Thymus (tissue), 11 donors: Measurements from ENCODE around the gene TPST1. TPM values are rescaled to one million over a fixed set of nuclear protein-coding genes. Genes with fewer than 3 reads are reported as not detected.

Experiments used
- DNase-seq, 9 donors: peaks; one replicate each; pipeline ENCODE4 v3.0.0-alpha.2; 2013; ENCODE audit warnings: low spot score in 9 of 9, low read depth in 6 of 9, missing footprints in 1 of 9
- H3K27ac ChIP-seq, 2 donors: one replicate each; pipeline ENCODE4 v1.5.1; 2013; ENCODE audit warnings: control low read depth in 1 of 2, low read depth in 1 of 2, low read length in 1 of 2, mild to moderate bottlenecking in 1 of 2, moderate library complexity in 1 of 2
- H3K27me3 ChIP-seq, 2 donors: one replicate each; pipeline ENCODE4 v1.5.1; 2013; ENCODE audit warnings: low read length in 1 of 2; ENCODE audit not compliant: control insufficient read depth in 2 of 2, insufficient read depth in 1 of 2
- H3K36me3 ChIP-seq, 2 donors: one replicate each; pipeline ENCODE4 v1.5.1; 2013; ENCODE audit warnings: low read length in 1 of 2, mild to moderate bottlenecking in 1 of 2, moderate library complexity in 1 of 2; ENCODE audit not compliant: control insufficient read depth in 2 of 2, insufficient read depth in 2 of 2
- H3K4me1 ChIP-seq, 2 donors: one replicate each; pipeline ENCODE4 v1.5.1; 2013; ENCODE audit warnings: low read length in 2 of 2; ENCODE audit not compliant: control insufficient read depth in 2 of 2, insufficient read depth in 2 of 2
- H3K4me3 ChIP-seq, 2 donors: one replicate each; pipeline ENCODE4 v1.5.1; 2013; ENCODE audit warnings: low read length in 2 of 2, control low read depth in 1 of 2, mild to moderate bottlenecking in 1 of 2
- H3K9me3 ChIP-seq, 2 donors: one replicate each; pipeline ENCODE4 v1.5.1; 2013; ENCODE audit warnings: low read length in 1 of 2, mild to moderate bottlenecking in 1 of 2; ENCODE audit not compliant: control insufficient read depth in 2 of 2, insufficient read depth in 1 of 2
- WGBS: extraction: QIAGEN DNeasy Blood & Tissue Kit; methylation state at CpG from one replicate; pipeline ENCODE4 v1.1.7; 2013; 5-methylcytosine and 5-hydroxymethylcytosine counted together
- polyA plus RNA-seq: library from polyadenylated mRNA; stranded (reverse); fragments of 200-250 nt; gene quantifications from one replicate; pipeline ENCODE4 v1.2.3, GENCODE V29; 2013
- total RNA-seq: library from RNA; stranded (reverse); fragments of 120-200 nt; gene quantifications from one replicate; pipeline ENCODE4 v1.2.4, GENCODE V29; 2013
- donor health status: healthy.

The TPST1 gene
- total and polyA plus RNA-seq, 2 donors = 4.7 to 5.8 TPM

- DNase-seq = no peak
- H3K9me3 ChIP-seq = no peaks in the 10 kb centered on the region
- no peak overlapping the region for H3K27ac ChIP-seq
- 98% methylated on average over 2 of the region's 2 CpGs for WGBS
- H3K4me1 ChIP-seq = no peaks in the 10 kb centered on the region
- no peak overlapping the region for H3K4me3 ChIP-seq
- H3K27me3 ChIP-seq = no peaks in the 10 kb centered on the region
- no peaks in the 10 kb centered on the region for H3K36me3 ChIP-seq
These were observed 21.4 kb upstream of the TPST1 start for GRCh38 chr7:66183700-66184099.

GRCh38 chr7:66185680-66186187 lies 19.4 kb upstream of the TPST1 start:
- H3K27ac ChIP-seq = no peak overlapping the region
- no peak for DNase-seq
- H3K9me3 ChIP-seq = no peaks in the 10 kb centered on the region
- H3K27me3 ChIP-seq = no peaks in the 10 kb centered on the region
- WGBS = 95% methylated on average over 8 of the region's 8 CpGs
- H3K36me3 ChIP-seq = no peaks in the 10 kb centered on the region
- no peak overlapping the region for H3K4me3 ChIP-seq
- no peaks in the 10 kb centered on the region for H3K4me1 ChIP-seq

GRCh38 chr7:66186991-66187390 lies 18.1 kb upstream of the TPST1 start:
- Histone ChIP-seq H3K27me3 (no peaks in the 10 kb centered on the region), H3K27ac (no peak overlapping the region), H3K9me3 (no peaks in the 10 kb centered on the region), H3K4me3 (no peak overlapping the region), H3K4me1 (no peaks in the 10 kb centered on the region), H3K36me3 (no peaks in the 10 kb centered on the region)
- WGBS = 96% methylated on average over 4 of the region's 4 CpGs
- no peak for DNase-seq

GRCh38 chr7:66187905-66188304 lies 17.2 kb upstream of the TPST1 start:
- Histone ChIP-seq H3K9me3 (no peaks in the 10 kb centered on the region), H3K27ac (no peak overlapping the region), H3K4me3 (no peak overlapping the region), H3K36me3 (no peaks in the 10 kb centered on the region), H3K27me3 (no peaks in the 10 kb centered on the region), H3K4me1 (no peaks in the 10 kb centered on the region)
- 81% methylated on average over 1 of the region's 1 CpG for WGBS
- DNase-seq = no peak

- Histone ChIP-seq H3K4me3 (no peak overlapping the region), H3K36me3 (no peaks in the 10 kb centered on the region), H3K4me1 (no peaks in the 10 kb centered on the region), H3K9me3 (no peaks in the 10 kb centered on the region), H3K27me3 (no peaks in the 10 kb centered on the region), H3K27ac (no peak overlapping the region)
- no peak for DNase-seq
- WGBS = 96% methylated on average over 2 of the region's 2 CpGs
These were observed 16.5 kb upstream of the TPST1 start for GRCh38 chr7:66188645-66189044.

- H3K36me3 ChIP-seq = no peaks in the 10 kb centered on the region
- H3K4me1 ChIP-seq = no peaks in the 10 kb centered on the region
- H3K27me3 ChIP-seq = no peaks in the 10 kb centered on the region
- no peak overlapping the region for H3K27ac ChIP-seq
- H3K4me3 ChIP-seq = no peak overlapping the region
- DNase-seq = no peak
- no peaks in the 10 kb centered on the region for H3K9me3 ChIP-seq
- WGBS = 93% methylated on average over 7 of the region's 7 CpGs
These were observed 15.2 kb upstream of the TPST1 start for GRCh38 chr7:66189695-66190503.

GRCh38 chr7:66190504-66190857 lies 14.7 kb upstream of the TPST1 start:
- no peak for DNase-seq

GRCh38 chr7:66193146-66193725 lies 11.9 kb upstream of the TPST1 start:
- WGBS = 87% methylated on average over 6 of the region's 6 CpGs
- Histone ChIP-seq H3K4me3 (no peak overlapping the region), H3K36me3 (no peaks in the 10 kb centered on the region), H3K4me1 (no peaks in the 10 kb centered on the region), H3K27ac (no peak overlapping the region), H3K9me3 (no peaks in the 10 kb centered on the region), H3K27me3 (no peaks in the 10 kb centered on the region)
- no peak for DNase-seq

More at GRCh38 chr7:66190504-66190857, 14.7 kb upstream of the TPST1 start:
- H3K4me1 ChIP-seq = no peaks in the 10 kb centered on the region
- H3K27ac ChIP-seq = no peak overlapping the region
- no peaks in the 10 kb centered on the region for H3K27me3 ChIP-seq
- no peak overlapping the region for H3K4me3 ChIP-seq
- H3K9me3 ChIP-seq = no peaks in the 10 kb centered on the region
- H3K36me3 ChIP-seq = no peaks in the 10 kb centered on the region
- 94% methylated on average over 5 of the region's 5 CpGs for WGBS

GRCh38 chr7:66198469-66198868 lies 6.7 kb upstream of the TPST1 start:
- Histone ChIP-seq H3K27me3 (peaks cover 0 to 8% of the 10 kb centered on the region in 2 donors), H3K4me1 (no peaks in the 10 kb centered on the region), H3K36me3 (no peaks in the 10 kb centered on the region), H3K4me3 (no peak overlapping the region), H3K27ac (no peak overlapping the region), H3K9me3 (no peaks in the 10 kb centered on the region)
- DNase-seq = no peak
- 86% methylated on average over 2 of the region's 2 CpGs for WGBS
